Measurements from ENCODE around the gene RMDN3.
A peak's percentile ranks its signal among the peaks of the same experiment; 100 is the strongest.

Gene RMDN3

GRCh38 chr15:40747685-40748631 is 7.1 kb downstream of the RMDN3 start:
- DNase-seq (ENCODE audit: low read depth) = no peak

- no peak for DNase-seq (ENCODE audit: low read depth)
These were observed 8.1 kb downstream of the RMDN3 start for GRCh38 chr15:40746916-40747418.

GRCh38 chr15:40744815-40745152 is 10.3 kb downstream of the RMDN3 start:
- no peak for DNase-seq (ENCODE audit: low read depth)

GRCh38 chr15:40743921-40744814 is 10.9 kb downstream of the RMDN3 start:
- DNase-seq (ENCODE audit: low read depth) = peak; percentile 31

- DNase-seq (ENCODE audit: low read depth) = no peak
These were observed 11.6 kb downstream of the RMDN3 start for GRCh38 chr15:40743485-40743901.

GRCh38 chr15:40739854-40740253 is 15.2 kb downstream of the RMDN3 start:
- DNase-seq (ENCODE audit: low read depth) = no peak

GRCh38 chr15:40739047-40739446 is 16.0 kb downstream of the RMDN3 start:
- no peak for DNase-seq (ENCODE audit: low read depth)

- DNase-seq (ENCODE audit: low read depth) = no peak
These were observed 18.0 kb downstream of the RMDN3 start for GRCh38 chr15:40737048-40737447.

GRCh38 chr15:40736575-40736974 is 18.5 kb downstream of the RMDN3 start:
- no peak for DNase-seq (ENCODE audit: low read depth)

GRCh38 chr15:40731034-40731433 is 24.0 kb downstream of the RMDN3 start:
- no peak for DNase-seq (ENCODE audit: low read depth)

GRCh38 chr15:40723919-40724318 is 31.1 kb downstream of the RMDN3 start:
- no peak for DNase-seq (ENCODE audit: low read depth)

GRCh38 chr15:40722934-40723333 is 32.1 kb downstream of the RMDN3 start:
- DNase-seq (ENCODE audit: low read depth) = no peak

- no peak for DNase-seq (ENCODE audit: low read depth)
These were observed 32.7 kb downstream of the RMDN3 start for GRCh38 chr15:40722354-40722753.

GRCh38 chr15:40721701-40722100 is 33.4 kb downstream of the RMDN3 start:
- DNase-seq (ENCODE audit: low read depth) = no peak

- no peak for DNase-seq (ENCODE audit: low read depth)
These were observed 38.9 kb downstream of the RMDN3 start for GRCh38 chr15:40716165-40716564.

- no peak for DNase-seq (ENCODE audit: low read depth)
These were observed 40.9 kb downstream of the RMDN3 start for GRCh38 chr15:40714144-40714543.

- no peak for DNase-seq (ENCODE audit: low read depth)
These were observed 48.9 kb downstream of the RMDN3 start for GRCh38 chr15:40706121-40706520.

- DNase-seq (ENCODE audit: low read depth) = no peak
These were observed 53.0 kb downstream of the RMDN3 start for GRCh38 chr15:40702077-40702476.

GRCh38 chr15:40697916-40698315 is 57.1 kb downstream of the RMDN3 start:
- DNase-seq (ENCODE audit: low read depth) = no peak

- DNase-seq (ENCODE audit: low read depth) = no peak
These were observed 58.8 kb downstream of the RMDN3 start for GRCh38 chr15:40696228-40696627.

- DNase-seq (ENCODE audit: low read depth) = no peak
These were observed 59.6 kb downstream of the RMDN3 start for GRCh38 chr15:40695469-40695890.

- DNase-seq (ENCODE audit: low read depth) = peak; percentile 88
These were observed 60.2 kb downstream of the RMDN3 start, which contains the start of gene RAD51 for GRCh38 chr15:40694688-40695468. TSS of gene RAD51 (plus strand) at chr15:40695174. CDS start at chr15:40698759, 3,585 bp downstream.

Measured in stimulated activated CD4-positive, alpha-beta T cell treated with anti-CD3 and anti-CD28 coated beads, Interleukin-2, amount 100 ng/mL, for 4 hours (primary cell).